SU-DHL-6 (cell line): Measurements from ENCODE around the gene PLK5.
A peak's percentile ranks its signal among the peaks of the same experiment; 100 is the strongest.

Experiments
- H2AFZ ChIP-seq: fragments of 200-600 bp; sonication (generic); 2 replicates; pipeline ENCODE4 v1.6.1; 2014; ENCODE audit warnings: low read depth, mild to moderate bottlenecking, moderate library complexity, mixed read lengths, antibody characterized with exemption, low read length; ENCODE audit not compliant: severe bottlenecking
- H3F3A ChIP-seq: fragments of 200-600 bp; shearing (Covaris generic); 2 replicates; pipeline ENCODE4 v1.6.0; 2016; ENCODE audit warnings: antibody characterized with exemption, mild to moderate bottlenecking; ENCODE audit not compliant: insufficient read depth
- H3K27ac ChIP-seq: fragments of 200-600 bp; sonication (generic); 2 replicates; pipeline ENCODE4 v1.5.1; 2016; ENCODE audit warnings: low read depth, mild to moderate bottlenecking, low read length, moderate library complexity, mixed read lengths
- H3K27me3 ChIP-seq: fragments of 200-600 bp; sonication (generic), shearing (Covaris generic); 2 replicates; pipeline ENCODE4 v1.6.0; 2014; ENCODE audit warnings: mild to moderate bottlenecking, low read length
- H3K36me3 ChIP-seq: fragments of 200-600 bp; sonication (generic); 2 replicates; pipeline ENCODE4 v1.6.1; 2014; ENCODE audit warnings: mild to moderate bottlenecking, low read length, mixed read lengths
- H3K4me2 ChIP-seq: fragments of 300-600, 200-600 bp; shearing (Covaris generic), sonication (generic); 2 replicates; pipeline ENCODE4 v1.6.0; 2014; ENCODE audit warnings: low read length, low read depth, mild to moderate bottlenecking; ENCODE audit not compliant: poor library complexity, severe bottlenecking
- H3K4me3 ChIP-seq: fragments of 200-600 bp; sonication (generic); 2 replicates; pipeline ENCODE4 v1.5.1; 2014; ENCODE audit warnings: antibody characterized with exemption, low read length, mild to moderate bottlenecking, mixed read lengths; ENCODE audit not compliant: insufficient read depth, poor library complexity, severe bottlenecking
- H3K79me2 ChIP-seq: fragments of 200-600 bp; sonication (generic); 2 replicates; pipeline ENCODE4 v1.6.1; 2014; ENCODE audit warnings: mild to moderate bottlenecking, low read length, moderate library complexity; ENCODE audit not compliant: insufficient read depth
- H3K9ac ChIP-seq: fragments of 200-600 bp; sonication (generic); 2 replicates; pipeline ENCODE4 v1.7.0; 2014; ENCODE audit warnings: mild to moderate bottlenecking, low read length
- H3K9me2 ChIP-seq: fragments of 200-600 bp; sonication (generic); replicated peaks from 2 replicates; pipeline ENCODE4 v1.6.1; 2014; ENCODE audit warnings: low read length; ENCODE audit not compliant: insufficient read depth
- H3K9me3 ChIP-seq: fragments of 200-600 bp; sonication (generic); 2 replicates; pipeline ENCODE4 v1.6.1; 2014; ENCODE audit warnings: low read length, mixed read lengths; ENCODE audit not compliant: insufficient read depth
- H4K20me1 ChIP-seq: fragments of 200-600 bp; sonication (generic); 2 replicates; pipeline ENCODE4 v1.6.1; 2014; ENCODE audit warnings: low read depth, mild to moderate bottlenecking, antibody characterized with exemption, low read length, moderate library complexity, mixed read lengths
- EZH2phosphoT487 ChIP-seq: fragments of 200-600 bp; sonication (generic), shearing (Covaris generic); conservative IDR thresholded peaks from 2 replicates; pipeline ENCODE4 v1.6.1; 2018; ENCODE audit warnings: mild to moderate bottlenecking, antibody characterized with exemption, low read length, moderate library complexity, mixed read lengths
- TF ChIP-seq, protein P1 (sequence below): fragments of 200-600 bp; sonication (generic); IDR thresholded peaks from one replicate; pipeline ENCODE4 v1.5.1; 2017; ENCODE audit warnings: antibody characterized with exemption, mild to moderate bottlenecking, low read length, moderate library complexity; ENCODE audit not compliant: insufficient read depth, poor library complexity, severe bottlenecking

PLK5 gene

DNA sequence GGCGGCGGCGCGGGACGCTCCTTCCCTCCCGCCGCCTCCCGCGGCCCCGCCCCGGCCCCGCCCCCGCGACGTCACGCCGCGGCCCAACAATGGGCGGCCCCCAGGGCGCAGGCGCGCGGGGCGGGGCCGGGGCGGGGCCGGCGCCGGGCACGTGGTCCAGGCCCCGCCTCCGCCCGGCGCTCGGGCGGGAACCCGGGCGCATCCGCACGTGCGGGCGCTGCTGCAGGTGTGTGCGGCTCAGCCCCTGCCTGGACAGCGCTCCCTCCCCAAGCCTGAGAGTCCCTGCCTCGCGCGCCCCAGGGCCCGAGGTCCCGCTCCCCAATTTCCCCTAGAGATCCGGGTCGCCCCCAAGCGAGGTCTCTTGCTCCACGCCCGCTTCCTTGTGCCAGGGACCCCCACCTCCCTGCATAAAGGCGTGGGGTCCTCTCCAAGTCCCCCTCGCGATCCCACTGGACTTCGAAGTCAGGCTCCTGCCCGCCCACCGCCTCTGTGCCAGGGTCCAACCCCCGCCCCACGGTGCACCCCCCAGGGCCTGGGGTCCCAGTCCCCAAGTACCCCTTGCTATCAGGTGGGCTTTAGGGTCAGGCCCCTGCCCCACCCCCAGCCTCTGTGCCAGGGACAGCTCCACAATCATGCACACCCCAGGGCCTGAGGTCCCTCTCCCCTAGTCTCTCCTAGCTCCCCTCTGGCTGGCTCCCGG, 44.6 kb downstream of the PLK5 start, which contains the start of gene MEX3D:
Gene MEX3D (minus strand): TSS at position 6 of the 700 bp plus-strand sequence. CDS start 267 bp downstream, outside the sequence.
- Histone ChIP-seq H3K9ac (no peak within 1 kb of the TSS), H3K27ac (no peak within 1 kb of the TSS), H3K9me2 (no peaks in the 10 kb centered on the region), H3K27me3 (no peaks in the 10 kb centered on the region), H2AFZ (no peak within 1 kb of the TSS), H3K4me2 (peak within 1 kb of the TSS; percentile 30), H3K79me2 (no peaks in the 10 kb centered on the region), H3K4me3 (peak within 1 kb of the TSS; percentile 10), H3K36me3 (no peaks in the 10 kb centered on the region), H3F3A (0 out of 2 replicates have a peak, but pooled peaks cover 4% of the 10 kb centered on the region), H4K20me1 (no peaks in the 10 kb centered on the region), H3K9me3 (0 out of 2 replicates have a peak, but pooled peaks cover 3% of the 10 kb centered on the region)
- TF ChIP-seq, protein P1, sequence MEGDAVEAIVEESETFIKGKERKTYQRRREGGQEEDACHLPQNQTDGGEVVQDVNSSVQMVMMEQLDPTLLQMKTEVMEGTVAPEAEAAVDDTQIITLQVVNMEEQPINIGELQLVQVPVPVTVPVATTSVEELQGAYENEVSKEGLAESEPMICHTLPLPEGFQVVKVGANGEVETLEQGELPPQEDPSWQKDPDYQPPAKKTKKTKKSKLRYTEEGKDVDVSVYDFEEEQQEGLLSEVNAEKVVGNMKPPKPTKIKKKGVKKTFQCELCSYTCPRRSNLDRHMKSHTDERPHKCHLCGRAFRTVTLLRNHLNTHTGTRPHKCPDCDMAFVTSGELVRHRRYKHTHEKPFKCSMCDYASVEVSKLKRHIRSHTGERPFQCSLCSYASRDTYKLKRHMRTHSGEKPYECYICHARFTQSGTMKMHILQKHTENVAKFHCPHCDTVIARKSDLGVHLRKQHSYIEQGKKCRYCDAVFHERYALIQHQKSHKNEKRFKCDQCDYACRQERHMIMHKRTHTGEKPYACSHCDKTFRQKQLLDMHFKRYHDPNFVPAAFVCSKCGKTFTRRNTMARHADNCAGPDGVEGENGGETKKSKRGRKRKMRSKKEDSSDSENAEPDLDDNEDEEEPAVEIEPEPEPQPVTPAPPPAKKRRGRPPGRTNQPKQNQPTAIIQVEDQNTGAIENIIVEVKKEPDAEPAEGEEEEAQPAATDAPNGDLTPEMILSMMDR = no peak
- no peak for TF ChIP-seq EZH2phosphoT487

DNA sequence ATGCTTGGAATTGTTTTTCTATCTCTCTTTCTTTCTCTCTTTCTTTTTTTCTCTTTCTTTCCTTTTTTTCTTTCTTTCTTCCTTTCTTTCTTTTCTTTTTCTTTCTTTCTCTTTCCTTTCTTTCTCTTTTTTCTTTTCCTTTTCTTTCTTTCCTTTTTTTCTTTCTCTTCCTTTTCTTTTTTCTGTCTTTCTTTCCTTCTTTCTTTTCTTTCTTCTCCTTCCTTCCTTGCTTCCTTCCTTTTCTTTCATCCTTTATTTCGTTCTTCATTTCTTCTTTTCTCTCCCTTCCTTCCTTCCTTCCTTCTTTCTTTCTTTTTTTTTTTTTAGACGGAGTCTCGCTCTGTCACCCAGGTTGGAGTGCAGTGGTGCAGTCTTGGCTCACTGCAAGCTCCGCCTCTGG, 46.1 kb downstream of the PLK5 start:
- TF ChIP-seq, protein P1 = no peak
- TF ChIP-seq EZH2phosphoT487 = no peak
- Histone ChIP-seq H3K36me3 (no peaks in the 10 kb centered on the region), H3K9me3 (0 out of 2 replicates have a peak, but pooled peaks cover 3% of the 10 kb centered on the region), H3K9ac (no peak overlapping the region), H3F3A (0 out of 2 replicates have a peak, but pooled peaks cover 4% of the 10 kb centered on the region), H3K4me2 (no peak overlapping the region), H3K27me3 (no peaks in the 10 kb centered on the region), H3K79me2 (no peaks in the 10 kb centered on the region), H2AFZ (no peak overlapping the region), H3K9me2 (no peaks in the 10 kb centered on the region), H4K20me1 (no peaks in the 10 kb centered on the region), H3K27ac (no peak overlapping the region), H3K4me3 (no peak overlapping the region)

DNA sequence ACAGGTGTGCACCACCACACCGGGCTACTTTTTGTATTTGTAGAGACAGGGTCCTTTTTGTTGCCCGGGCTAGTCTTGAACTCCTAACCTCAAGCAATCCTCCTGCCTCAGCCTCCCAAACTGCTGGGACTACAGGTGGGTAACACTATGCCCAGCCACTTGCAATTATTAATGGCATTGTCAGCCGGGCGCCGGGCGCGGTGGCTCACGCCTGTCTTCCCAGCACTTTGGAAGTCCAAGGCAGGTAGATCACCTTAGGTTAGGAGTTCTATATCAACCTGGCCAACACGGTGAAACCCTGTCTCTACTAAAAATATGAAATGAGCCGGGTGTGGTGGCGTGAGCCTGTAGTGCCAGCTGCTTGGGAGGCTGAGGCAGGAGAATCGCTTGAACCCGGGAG, 47.0 kb downstream of the PLK5 start:
- Histone ChIP-seq H3K9me2 (no peaks in the 10 kb centered on the region), H3K27ac (no peak overlapping the region), H2AFZ (no peak overlapping the region), H4K20me1 (no peaks in the 10 kb centered on the region), H3K4me3 (no peak overlapping the region), H3K36me3 (no peaks in the 10 kb centered on the region), H3K4me2 (no peak overlapping the region), H3K9ac (no peak overlapping the region), H3K9me3 (0 out of 2 replicates have a peak, but pooled peaks cover 3% of the 10 kb centered on the region), H3K27me3 (no peaks in the 10 kb centered on the region), H3K79me2 (no peaks in the 10 kb centered on the region), H3F3A (0 out of 2 replicates have a peak, but pooled peaks cover 4% of the 10 kb centered on the region)
- no peak for TF ChIP-seq EZH2phosphoT487
- TF ChIP-seq, protein P1 = no peak
